HUES64 (cell line): Measurements from ENCODE around the gene LMNTD1.

ENCODE experiments used
- H3K27ac ChIP-seq: 2 replicates; pipeline ENCODE4 v1.7.0; 2013; ENCODE audit warnings: low read depth, low read length, inconsistent platforms
- H3K27me3 ChIP-seq: 2 replicates; pipeline ENCODE4 v1.6.1; 2013; ENCODE audit warnings: mild to moderate bottlenecking, low read length; ENCODE audit not compliant: insufficient read depth
- H3K36me3 ChIP-seq: 2 replicates; pipeline ENCODE4 v1.6.1; 2013; ENCODE audit warnings: mild to moderate bottlenecking, low read length; ENCODE audit not compliant: insufficient read depth
- H3K4me1 ChIP-seq: 2 replicates; pipeline ENCODE4 v1.6.1; 2013; ENCODE audit warnings: mild to moderate bottlenecking, low read length, moderate library complexity; ENCODE audit not compliant: insufficient read depth
- H3K4me3 ChIP-seq: 2 replicates; pipeline ENCODE4 v1.5.1; 2013; ENCODE audit warnings: mild to moderate bottlenecking, low read length, moderate library complexity
- H3K9ac ChIP-seq: 2 replicates; pipeline ENCODE4 v1.6.1; 2013; ENCODE audit warnings: mild to moderate bottlenecking, low read depth, low read length
- H3K9me3 ChIP-seq: 2 replicates; pipeline ENCODE4 v1.6.1; 2013; ENCODE audit warnings: low read depth, low read length; ENCODE audit not compliant: insufficient read depth
- WGBS: fragments of 150-250, 120-280 bp; methylation state at CpG from one replicate; pipeline ENCODE4 v1.1.7; 2013; ENCODE audit warnings: missing lambda C conversion rate; 5-methylcytosine and 5-hydroxymethylcytosine counted together

Gene LMNTD1

DNA sequence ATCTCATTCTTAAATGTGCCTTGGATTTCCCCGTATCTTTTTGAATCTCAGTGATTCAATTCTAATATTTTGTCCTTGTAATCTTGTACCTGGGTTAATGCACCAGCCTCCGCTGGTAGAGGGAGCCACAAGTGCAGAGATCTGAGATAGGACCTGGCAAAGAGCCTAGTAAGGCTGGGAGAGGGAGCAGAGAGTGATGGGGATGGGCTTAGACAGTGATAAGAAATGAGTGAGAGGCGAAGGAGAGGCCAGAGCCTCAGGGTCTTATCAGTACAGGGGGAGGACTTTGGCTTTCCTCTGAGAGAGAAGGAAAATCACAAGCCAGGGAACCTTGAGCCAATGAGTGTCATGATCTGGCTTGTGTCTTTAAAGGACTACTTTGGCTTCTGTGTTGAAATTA lies 30.5 kb upstream of the LMNTD1 start:
- Histone ChIP-seq H3K4me3 (no peak overlapping the region), H3K9me3 (no peaks in the 10 kb centered on the region), H3K4me1 (no peaks in the 10 kb centered on the region), H3K27ac (no peak overlapping the region), H3K9ac (no peak overlapping the region), H3K27me3 (no peaks in the 10 kb centered on the region), H3K36me3 (no peaks in the 10 kb centered on the region)
- 83% methylated on average over 3 of the region's 3 CpGs for WGBS

DNA sequence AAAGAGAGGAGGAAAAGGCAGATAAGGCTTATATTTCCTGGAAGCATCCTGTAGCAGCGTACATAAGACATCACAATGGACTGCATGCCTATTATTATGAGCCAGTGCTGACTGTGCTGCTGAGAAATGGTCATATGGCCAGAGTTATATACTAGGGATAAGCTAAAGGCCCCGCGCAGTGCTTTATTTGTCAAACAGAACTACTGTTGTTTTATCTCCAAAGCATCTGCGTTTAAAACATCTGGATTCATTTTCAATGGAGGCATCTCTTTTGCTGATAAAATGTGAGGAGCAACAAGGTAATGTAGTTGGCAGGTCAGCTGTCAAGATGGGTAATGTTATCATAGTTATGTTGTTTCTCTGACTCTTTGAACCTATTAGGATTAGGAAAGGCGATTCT lies 28.0 kb upstream of the LMNTD1 start:
- Histone ChIP-seq H3K9ac (no peak overlapping the region), H3K36me3 (no peaks in the 10 kb centered on the region), H3K4me1 (no peaks in the 10 kb centered on the region), H3K27me3 (no peaks in the 10 kb centered on the region), H3K9me3 (no peaks in the 10 kb centered on the region), H3K27ac (no peak overlapping the region), H3K4me3 (no peak overlapping the region)
- 97% methylated on average over 4 of the region's 5 CpGs for WGBS

DNA sequence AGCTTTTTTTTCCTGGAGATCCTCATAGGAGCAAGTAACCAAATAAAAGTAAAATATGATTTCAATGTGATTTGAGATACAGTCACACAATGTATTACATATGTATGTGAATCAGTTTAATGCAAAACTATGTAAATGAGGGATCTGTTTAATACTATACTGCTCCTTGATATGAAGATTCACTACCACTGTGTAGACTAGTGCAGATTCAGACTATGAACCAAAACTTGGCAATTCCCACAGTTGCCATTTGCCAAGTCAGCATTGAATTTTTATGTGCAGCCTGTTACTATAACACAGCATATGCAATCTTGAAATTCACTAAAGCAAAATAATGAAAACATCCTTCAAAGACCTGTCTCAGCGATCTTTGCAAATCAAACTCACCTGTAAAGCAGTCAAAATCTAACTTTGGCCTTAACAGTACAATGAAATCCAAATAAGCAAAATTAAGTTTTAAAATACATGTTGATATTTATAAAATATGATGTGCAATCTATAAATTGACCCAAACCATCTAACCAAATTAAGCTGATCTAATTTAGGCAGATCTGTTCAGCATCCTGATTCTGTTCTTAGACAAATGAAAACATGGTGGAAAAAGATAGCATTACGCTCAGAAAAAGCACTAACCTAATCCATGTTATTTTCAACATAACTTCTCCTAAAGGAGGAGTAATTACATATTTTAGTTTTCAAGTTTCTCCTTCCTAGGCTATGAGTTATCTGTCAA lies 25.5 kb upstream of the LMNTD1 start:
- no peak overlapping the region for H3K4me3 ChIP-seq
- no peaks in the 10 kb centered on the region for H3K9me3 ChIP-seq
- no peak overlapping the region for H3K27ac ChIP-seq
- H3K9ac ChIP-seq, result no peak overlapping the region
- no peaks in the 10 kb centered on the region for H3K4me1 ChIP-seq
- WGBS, result 98% methylated on average over 2 of the region's 2 CpGs
- no peaks in the 10 kb centered on the region for H3K36me3 ChIP-seq
- H3K27me3 ChIP-seq, result no peaks in the 10 kb centered on the region

DNA sequence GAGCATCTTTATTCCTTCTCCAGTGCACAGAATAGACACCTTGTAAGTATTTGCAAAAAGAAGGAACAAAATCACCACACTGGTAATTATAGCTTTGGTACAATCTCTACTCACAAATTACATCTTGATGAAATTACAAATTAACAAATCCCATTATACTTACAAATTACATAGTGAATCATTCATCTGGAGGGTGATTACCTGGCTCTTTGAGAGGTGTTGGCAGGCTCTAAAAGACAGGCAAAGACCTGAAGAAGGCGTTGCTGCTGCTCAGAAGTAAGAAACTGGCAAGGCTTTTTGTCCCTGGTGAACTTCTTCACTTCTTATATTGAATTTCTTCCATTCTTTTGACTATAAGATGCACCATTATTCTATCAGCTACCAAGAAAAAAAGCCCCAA lies 21.7 kb upstream of the LMNTD1 start:
- Histone ChIP-seq H3K36me3 (no peaks in the 10 kb centered on the region), H3K9ac (no peak overlapping the region), H3K4me3 (no peak overlapping the region), H3K27ac (no peak overlapping the region), H3K27me3 (no peaks in the 10 kb centered on the region), H3K4me1 (no peaks in the 10 kb centered on the region), H3K9me3 (no peaks in the 10 kb centered on the region)
- WGBS, result 90% methylated on average over 1 of the region's 1 CpG

DNA sequence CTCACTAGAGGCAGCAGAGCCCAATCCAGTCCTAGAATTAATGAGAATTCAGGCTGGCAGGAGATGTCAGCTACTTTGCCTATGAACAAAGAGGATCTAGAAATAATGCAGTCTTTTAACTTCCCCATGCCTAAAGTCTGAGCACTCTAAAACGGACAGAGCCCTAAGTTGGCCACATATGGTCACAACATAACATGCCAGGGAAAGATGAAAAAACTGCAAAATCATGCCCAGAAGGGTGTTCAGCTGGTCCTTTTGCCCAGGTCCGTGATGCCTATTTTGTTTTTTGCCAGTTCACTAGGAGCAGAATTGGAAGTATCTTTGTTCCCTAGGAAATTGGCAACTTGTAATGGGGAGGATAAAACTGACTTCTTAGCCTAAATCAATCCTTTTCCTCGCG lies 20.3 kb upstream of the LMNTD1 start:
- no peaks in the 10 kb centered on the region for H3K27me3 ChIP-seq
- no peaks in the 10 kb centered on the region for H3K36me3 ChIP-seq
- H3K4me1 ChIP-seq, result no peaks in the 10 kb centered on the region
- no peaks in the 10 kb centered on the region for H3K9me3 ChIP-seq
- H3K4me3 ChIP-seq, result no peak overlapping the region
- 92% methylated on average over 4 of the region's 4 CpGs for WGBS
- no peak overlapping the region for H3K27ac ChIP-seq
- no peak overlapping the region for H3K9ac ChIP-seq

DNA sequence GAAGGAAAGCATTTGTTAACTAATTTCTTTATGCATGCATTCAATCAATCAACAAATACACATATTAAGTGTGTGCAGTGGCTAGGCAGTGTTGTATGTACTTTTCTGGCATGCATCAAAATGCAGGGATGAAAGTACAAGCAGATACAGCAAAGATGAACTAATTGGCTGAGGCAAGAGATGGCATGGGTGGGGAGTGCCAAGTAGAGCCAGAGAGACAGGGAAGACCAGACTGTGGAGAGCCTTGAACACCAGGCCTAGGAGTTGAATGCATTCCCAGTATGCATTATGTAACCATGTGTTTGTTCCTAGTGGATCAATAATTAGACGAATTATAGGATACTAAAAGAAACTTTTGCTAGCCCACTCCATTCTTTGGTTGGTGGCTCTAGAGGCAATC lies 17.3 kb upstream of the LMNTD1 start:
- Histone ChIP-seq H3K9me3 (no peaks in the 10 kb centered on the region), H3K4me3 (no peak overlapping the region), H3K36me3 (no peaks in the 10 kb centered on the region), H3K4me1 (no peaks in the 10 kb centered on the region), H3K27ac (no peak overlapping the region), H3K27me3 (no peaks in the 10 kb centered on the region), H3K9ac (no peak overlapping the region)
- WGBS, result 83% methylated on average over 1 of the region's 1 CpG

DNA sequence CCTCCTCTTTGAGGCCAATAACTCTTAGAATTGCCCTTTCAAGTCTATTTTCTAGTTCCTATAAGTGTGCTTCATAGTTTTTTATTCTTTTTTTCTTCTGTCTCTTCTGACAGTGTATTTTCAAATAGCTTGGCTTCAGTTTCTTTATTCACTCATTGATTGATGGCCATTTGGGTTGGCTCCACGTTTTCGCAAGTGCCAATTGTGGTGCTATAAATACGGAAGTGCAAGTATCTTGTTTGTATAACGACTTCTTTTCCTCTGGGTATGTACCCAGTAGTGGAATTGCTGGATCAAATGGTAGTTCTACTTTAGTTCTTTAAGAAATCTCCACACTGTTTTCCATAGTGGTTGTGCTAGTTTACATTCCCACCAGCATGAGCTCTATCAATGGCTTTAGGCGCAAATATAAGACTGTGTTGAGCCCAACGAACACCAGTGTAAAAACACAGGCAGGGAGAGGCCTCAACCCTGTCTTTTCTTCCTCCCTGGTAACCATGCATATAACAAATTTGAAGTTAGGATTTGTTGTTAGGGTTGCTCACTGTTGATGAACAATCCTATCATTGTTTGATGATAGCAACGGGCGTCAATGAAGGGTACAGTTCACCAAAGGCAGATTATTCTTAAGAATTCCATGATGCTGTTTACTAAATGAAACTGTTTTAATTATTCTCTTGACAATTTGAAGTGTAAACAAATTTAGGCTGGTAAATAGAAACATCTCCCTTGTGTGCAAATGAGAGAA lies 13.3 kb upstream of the LMNTD1 start:
- no peaks in the 10 kb centered on the region for H3K27me3 ChIP-seq
- H3K4me1 ChIP-seq, result no peaks in the 10 kb centered on the region
- no peak overlapping the region for H3K4me3 ChIP-seq
- H3K36me3 ChIP-seq, result no peaks in the 10 kb centered on the region
- no peaks in the 10 kb centered on the region for H3K9me3 ChIP-seq
- H3K27ac ChIP-seq, result no peak overlapping the region
- 92% methylated on average over 8 of the region's 8 CpGs for WGBS
- H3K9ac ChIP-seq, result no peak overlapping the region

DNA sequence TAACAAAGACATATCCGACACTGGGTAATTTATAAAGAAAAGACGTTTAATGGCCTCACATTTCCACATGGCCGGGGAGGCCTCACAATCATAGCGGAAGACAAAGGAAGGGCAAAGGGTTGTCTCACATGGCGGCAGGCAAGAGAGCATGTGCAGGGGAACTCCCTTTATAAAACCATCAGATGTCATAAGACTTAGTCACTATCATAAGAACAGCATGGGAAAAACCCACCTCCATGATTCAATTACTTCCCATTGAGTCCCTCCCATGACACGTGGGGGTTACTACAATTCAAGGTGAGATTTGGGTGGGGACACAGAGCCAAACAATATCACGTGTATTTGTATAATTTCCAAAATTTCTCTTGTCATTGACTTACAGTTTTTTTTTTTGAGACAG lies 5.5 kb upstream of the LMNTD1 start:
- Histone ChIP-seq H3K36me3 (no peaks in the 10 kb centered on the region), H3K27me3 (no peaks in the 10 kb centered on the region), H3K4me1 (no peaks in the 10 kb centered on the region), H3K9ac (no peak overlapping the region), H3K9me3 (no peaks in the 10 kb centered on the region), H3K27ac (no peak overlapping the region), H3K4me3 (no peak overlapping the region)
- 92% methylated on average over 7 of the region's 7 CpGs for whole genome bisulfite sequencing

DNA sequence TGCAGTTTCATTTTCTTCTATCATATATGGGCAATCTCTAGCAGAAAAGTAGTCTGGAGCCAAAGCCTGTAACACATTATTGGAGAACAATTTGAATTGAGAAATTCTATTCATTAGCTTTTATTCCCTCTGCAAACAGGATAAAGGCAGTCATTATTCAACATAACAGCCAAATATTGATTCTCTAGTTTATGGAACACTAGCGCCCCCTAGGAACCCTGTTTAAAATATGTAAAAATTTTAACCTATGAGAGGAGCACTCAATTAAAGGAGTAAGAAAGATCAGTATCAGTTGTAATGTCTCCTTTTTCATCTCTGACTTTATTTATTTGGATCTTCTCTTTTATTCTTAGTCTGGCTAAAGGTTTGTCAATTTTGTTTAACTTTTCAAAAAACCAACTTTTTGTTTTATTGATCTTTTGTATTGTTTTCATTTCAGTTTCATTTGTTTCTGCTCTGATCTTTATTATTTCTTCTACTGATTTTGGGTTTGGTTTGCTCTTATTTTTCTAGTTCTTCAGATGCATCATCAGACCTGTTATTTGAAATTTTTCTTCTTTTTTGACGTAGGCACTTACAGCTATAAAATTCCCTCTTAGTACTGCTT lies 4.8 kb upstream of the LMNTD1 start:
- no peaks in the 10 kb centered on the region for H3K9me3 ChIP-seq
- H3K27me3 ChIP-seq, result no peaks in the 10 kb centered on the region
- no peak overlapping the region for H3K27ac ChIP-seq
- no CpG with 5 or more reads among the region's 2 CpGs for WGBS
- no peaks in the 10 kb centered on the region for H3K36me3 ChIP-seq
- no peaks in the 10 kb centered on the region for H3K4me1 ChIP-seq
- no peak overlapping the region for H3K4me3 ChIP-seq
- H3K9ac ChIP-seq, result no peak overlapping the region

DNA sequence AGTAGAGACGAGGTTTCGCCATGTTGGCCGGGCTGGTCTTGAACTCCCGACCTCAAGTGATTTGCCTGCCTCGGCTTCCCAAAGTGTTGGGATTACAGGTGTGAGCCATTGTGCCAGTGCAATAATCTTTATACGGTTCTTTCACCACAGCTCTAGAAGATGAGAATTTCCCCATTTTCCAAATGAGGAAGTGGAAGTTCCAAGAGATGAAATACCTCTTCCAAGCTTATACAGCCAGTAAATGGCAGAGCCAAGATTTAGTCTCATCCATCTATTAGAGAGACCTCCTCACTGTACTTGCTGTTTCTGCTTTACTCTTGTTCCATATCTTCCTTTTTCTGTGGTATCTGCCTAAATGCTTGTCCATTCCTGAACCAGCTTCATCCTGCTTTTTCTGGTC lies 3.1 kb upstream of the LMNTD1 start:
- H3K36me3 ChIP-seq, result no peaks in the 10 kb centered on the region
- H3K27me3 ChIP-seq, result no peaks in the 10 kb centered on the region
- H3K4me1 ChIP-seq, result no peaks in the 10 kb centered on the region
- H3K4me3 ChIP-seq, result no peak overlapping the region
- no peaks in the 10 kb centered on the region for H3K9me3 ChIP-seq
- 95% methylated on average over 6 of the region's 6 CpGs for WGBS
- H3K27ac ChIP-seq, result no peak overlapping the region
- H3K9ac ChIP-seq, result no peak overlapping the region

DNA sequence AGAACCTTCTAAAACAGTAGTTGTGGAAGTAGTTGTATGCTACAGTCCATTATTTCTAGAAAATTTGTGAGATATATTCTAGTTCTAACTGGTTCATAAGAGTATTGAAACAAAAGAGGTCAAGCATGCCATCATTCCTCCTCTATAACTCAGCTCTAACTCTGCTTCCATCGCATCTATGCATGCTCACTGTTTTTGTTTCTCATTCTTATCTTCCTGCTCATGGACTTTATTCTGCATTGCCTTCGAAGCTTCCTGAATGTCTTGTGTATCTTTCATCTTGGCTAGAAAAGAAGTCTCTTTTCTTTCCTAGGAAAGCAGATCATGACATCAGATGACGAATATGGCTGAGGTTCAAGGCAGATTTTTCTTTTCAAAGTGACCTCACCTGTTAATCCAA lies 402 bp downstream of the LMNTD1 start:
- H3K9ac ChIP-seq, result no peak overlapping the region
- 92% methylated on average over 3 of the region's 3 CpGs for WGBS
- no peak overlapping the region for H3K27ac ChIP-seq
- no peaks in the 10 kb centered on the region for H3K36me3 ChIP-seq
- no peaks in the 10 kb centered on the region for H3K4me1 ChIP-seq
- no peaks in the 10 kb centered on the region for H3K27me3 ChIP-seq
- H3K9me3 ChIP-seq, result no peaks in the 10 kb centered on the region
- no peak overlapping the region for H3K4me3 ChIP-seq
